Measurements from ENCODE around the gene NHS.

Gene NHS

DNA sequence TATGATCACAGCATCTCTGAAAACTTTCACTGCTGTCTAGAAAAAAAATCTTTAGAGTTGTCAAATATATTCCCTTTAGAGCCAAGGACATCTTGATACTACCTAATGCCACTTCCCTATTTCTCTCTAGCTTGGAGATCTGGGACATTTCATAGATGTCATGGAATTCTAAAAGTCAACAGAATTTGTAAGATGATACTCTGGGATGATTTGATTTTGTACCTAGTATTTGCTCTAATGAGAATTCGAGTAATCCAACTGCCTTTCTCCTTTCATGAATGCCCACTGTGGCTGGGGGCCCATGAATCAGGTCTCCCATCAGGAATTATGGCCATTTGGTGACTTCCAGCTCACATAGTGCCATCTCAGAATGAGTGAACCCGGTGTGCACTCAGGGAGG is 73.2 kb downstream of the NHS start:
- no peak for DNase-seq (ENCODE audit: low read depth in 2 of 2)

DNA sequence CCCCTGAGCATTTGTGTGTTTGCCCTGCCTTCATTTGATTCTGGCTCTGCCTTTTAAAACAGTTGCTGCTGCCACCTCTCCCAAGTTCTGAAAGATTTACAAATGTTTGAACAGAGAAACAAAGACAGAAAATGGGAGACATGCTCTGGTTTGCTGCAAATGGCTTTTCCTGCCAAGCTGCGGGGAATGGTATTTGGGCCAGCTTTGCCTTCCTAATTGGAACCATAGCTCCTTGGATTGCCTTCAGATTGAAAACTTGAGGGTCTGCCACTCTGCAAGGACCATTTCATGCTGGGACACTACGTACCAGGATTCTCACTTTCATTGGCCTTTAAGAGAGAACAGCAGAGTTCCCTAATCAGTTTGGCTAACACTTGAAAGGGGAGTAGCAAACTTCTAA is 74.9 kb downstream of the NHS start:
- no peak for DNase-seq (ENCODE audit: low read depth in 2 of 2)

DNA sequence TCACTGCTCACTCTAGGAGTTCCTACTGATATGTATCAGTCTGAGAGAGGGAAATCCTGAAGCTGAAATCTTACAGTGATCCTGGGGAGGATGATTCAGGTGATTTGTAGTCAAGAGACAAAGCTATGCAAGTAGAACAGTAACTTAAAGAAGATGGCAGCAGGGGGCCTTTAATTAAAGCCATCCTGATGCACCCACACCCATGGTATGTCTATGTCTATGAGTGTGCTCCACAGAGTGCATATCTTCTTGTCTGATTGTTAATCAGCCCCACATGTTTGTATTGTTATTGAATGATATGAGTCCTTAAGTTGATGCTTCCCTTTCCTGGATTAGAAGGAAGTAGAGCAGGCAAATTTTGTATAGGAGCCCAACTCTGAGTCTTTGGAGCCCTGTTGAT is 78.8 kb downstream of the NHS start:
- no peak for DNase-seq (ENCODE audit: low read depth in 2 of 2)

DNA sequence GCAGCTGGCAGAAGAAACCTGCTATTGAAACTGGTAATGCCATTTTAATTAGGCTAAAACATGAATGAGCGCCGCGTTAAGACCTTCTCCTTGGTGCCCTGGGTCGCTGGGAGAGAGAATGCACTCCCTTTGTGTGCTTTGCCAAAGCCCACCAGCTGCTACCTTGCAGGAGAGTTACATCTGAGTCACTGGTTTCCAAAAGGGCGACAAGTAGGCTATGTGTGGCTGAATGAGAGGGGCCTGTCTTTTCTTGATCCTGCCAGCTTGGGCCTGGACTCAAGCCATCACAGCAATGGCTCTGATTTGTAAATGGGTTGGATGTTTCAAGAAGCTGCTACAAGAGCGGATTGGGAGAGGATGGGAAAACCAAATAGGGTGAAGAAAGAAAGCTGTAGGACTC is 81.5 kb downstream of the NHS start:
- no peak for DNase-seq (ENCODE audit: low read depth in 2 of 2)

DNA sequence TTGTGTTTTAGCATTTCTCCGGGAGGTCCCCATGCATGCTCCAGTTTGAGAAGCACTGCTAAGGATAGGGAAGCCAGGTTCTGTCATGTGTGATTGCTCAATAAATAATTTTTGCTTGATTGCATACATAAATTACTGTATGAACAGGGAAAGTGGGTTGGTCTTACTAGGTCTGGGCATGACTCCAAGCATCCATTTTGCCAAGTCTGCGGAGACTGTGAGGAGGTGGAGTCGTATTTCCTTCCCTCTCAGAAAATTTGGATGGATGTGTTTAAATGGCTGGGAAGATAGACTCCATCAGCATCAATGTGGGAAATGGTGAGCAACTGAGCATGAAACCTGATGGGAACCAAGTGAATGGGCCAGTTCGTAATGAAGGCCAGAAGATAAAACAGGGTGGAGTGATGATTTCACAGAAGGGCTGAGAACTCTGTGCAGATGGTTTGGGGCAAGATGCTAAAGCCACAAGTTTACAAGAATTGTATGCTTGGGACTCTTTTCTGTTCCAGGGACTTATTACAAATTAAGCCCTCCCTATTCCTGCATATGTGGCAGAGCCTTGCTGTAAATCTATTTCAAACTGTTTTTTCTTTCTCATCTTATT is 84.1 kb downstream of the NHS start:
- no peak for DNase-seq (ENCODE audit: low read depth in 2 of 2)

DNA sequence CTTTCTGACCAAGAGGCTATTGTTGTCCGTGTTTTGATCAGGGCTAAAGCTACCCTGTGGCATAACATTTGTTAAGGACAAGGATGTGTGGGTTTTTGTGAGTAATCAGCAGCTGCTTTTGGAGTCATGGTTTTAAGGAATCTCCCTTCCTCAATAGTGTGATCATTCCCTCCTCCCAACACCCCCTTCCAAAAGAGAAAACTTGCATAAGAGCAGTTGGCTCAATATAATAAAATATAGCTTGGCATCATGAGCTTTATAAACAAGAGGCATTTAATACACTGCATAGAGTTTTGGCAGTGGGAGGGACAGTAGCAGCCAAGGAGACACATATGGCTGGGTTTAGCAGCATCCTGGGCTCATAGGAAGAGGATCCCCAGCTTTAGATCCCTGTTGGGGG is 84.7 kb downstream of the NHS start:
- DNase-seq (ENCODE audit: low read depth in 2 of 2): no peak

DNA sequence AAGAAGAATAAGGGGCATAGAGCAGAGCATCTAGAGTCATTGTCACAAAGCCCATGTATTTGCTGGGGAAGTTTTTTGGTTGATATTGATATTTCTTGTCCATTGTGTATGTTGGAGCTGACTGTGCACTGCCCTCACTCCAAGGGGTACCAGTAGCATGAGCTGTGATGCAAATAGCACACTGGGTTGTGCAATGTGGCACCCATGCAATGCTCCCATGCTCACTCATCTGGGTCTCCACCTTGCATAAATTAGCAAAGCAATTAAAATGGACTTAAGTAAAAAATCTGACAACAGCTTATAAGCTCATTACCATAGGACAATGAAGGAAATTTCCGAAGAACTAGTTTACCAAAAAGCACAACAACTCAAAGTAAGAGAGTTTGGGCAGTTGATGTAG is 87.9 kb downstream of the NHS start:
- no peak for DNase-seq (ENCODE audit: low read depth in 2 of 2)

DNA sequence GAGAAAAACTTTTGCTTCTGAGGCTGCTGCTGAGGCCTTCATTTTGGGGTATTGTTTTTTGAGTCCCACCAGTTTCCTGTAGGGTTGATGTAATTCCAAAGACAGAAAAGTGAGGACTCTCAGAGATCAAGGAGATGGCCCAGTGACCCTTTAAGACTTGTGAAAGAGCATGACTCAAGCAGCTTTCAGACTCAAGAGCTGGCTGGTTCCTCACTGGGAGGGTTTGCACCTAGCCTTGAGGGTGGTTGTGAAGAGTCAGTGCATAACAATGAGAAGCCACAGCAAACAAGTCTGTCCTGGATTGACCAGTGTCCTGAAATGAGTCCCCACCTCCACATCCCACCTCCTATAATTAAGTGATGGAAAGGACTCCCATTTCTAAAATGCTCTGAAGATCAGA is 89.2 kb downstream of the NHS start:
- no peak for DNase-seq (ENCODE audit: low read depth in 2 of 2)

DNA sequence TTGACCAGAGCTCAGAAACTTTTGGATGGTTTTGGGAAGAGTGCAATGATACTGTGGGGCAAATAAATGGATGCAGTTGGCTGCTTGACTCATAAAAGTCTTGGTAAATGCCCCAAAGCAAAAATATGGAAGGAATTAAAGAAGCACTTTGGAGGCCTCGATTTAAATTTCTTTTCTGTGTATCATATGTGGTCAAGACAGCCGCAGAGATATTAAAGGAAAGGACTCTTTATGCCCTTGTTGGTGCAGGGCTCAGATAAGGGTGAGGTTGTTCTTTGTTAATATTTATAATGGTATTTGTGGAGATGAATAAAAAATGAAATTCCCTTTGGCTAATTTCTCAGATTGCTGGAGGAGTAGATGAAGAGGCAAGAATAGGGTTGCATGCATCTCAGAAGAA is 90.2 kb downstream of the NHS start:
- no peak for DNase-seq (ENCODE audit: low read depth in 2 of 2)

DNA sequence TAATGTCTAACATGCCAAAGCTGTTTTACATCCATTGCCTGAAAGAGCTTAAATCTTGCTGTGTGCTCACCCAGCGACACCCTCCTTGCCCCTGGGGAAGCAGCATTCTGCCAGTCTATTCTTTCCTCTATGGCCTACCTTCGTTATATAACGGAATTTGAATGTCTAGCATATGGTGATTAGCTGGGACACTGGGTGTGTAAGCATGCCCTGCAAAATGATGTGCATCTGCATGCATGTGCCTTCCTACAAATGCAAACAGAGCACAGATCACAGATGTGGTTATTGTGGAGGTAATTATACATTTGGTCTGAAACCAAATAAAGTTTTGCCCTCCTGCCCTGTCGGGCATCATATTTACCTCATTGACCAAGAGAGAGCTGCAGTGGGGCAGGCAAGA is 90.8 kb downstream of the NHS start:
- DNase-seq (ENCODE audit: low read depth in 2 of 2): no peak

DNA sequence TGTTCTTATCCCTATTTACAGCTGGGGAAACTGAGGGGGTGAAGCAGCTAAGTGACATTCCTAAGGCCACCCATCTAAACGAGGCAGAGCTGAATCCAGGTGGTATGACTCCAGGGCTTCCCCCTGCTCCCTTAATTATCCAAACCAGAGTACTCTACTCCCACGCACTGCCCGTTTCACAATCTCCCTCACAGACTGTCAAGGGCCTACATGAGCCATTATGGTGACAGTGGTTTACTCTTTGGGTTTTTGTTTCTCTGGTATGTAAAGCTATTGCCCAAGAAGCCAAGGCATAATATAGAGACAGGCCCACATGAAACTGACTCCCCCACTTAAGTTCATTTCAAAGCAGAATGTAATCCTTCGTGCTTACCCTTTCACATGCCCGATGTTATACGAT is 95.1 kb downstream of the NHS start:
- no peak for DNase-seq (ENCODE audit: low read depth in 2 of 2)

DNA sequence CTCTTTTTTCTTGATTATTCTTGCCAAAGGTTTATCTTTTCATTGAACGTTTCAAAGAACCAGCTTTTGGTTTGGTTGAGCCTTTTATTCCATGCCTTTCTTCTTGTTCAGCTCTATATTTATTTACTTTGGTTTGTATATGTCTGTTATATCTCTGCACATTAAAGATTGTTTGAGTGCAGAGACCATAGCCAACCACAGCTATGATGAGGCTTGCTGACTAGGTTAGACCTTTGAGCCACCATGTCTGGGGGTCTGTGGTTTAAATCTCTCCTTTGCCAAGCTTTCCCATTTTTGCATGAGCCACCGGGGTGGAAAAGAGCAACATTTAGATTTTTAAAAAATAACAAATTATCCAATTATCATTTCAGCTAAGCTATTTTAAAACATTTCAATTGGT is 96.1 kb downstream of the NHS start:
- no peak for DNase-seq (ENCODE audit: low read depth in 2 of 2)

DNA sequence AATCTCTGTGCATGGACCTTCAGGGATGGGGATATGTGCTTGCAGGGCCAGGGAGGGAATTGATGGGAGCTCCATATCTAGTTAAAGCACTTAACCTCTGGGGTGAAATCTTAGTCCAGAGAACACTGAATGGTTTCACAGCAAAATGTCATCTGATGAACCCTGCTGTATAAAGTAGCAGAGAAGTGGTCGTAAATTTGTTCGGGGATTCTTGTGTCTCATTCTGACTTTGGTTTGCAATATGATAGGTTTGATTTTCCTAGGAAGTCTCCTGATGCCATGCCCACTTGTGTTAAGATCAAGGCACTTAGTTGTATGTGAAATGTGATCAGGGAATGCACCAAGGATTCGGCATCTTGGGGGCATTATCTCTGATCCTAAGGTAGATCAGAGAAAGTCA is 96.9 kb downstream of the NHS start:
- no peak for DNase-seq (ENCODE audit: low read depth in 2 of 2)

DNA sequence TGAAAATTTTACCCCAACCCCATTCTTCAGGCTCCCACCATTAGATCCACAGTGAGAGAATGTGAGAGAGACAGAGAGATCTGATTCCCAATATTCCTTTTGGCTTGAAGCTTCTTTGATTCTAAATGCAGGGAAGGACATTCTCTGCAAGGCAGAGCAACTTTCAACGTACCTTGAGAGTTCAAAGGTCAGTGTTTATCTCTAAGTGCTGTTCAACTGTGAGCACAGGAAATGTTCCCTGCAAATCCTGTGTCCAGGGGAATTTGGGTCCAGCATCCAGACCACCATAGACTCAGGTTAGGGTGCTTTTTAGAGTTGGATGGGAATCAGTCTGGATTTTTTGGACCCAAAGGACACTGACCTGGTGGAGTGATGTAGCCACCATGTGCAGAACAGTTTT is 97.4 kb downstream of the NHS start:
- DNase-seq (ENCODE audit: low read depth in 2 of 2): no peak

DNA sequence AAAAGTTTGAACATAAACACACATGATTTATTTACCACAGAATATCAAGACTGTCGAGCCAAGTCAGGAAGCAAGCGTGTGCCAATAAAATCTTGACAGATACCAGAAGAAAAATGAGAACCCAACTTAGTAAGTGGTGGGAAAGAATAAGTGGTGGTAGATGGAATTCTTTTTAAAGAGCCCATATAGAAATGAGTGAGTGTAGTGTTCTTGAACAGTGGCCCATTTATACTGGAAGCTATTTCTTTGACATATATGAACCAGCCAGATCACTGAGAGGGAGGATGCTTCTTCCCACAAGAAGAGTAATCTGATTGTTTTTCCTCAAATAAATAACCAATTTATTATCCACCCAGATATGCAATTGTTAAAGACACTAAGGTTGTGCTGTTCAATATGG is 98.0 kb downstream of the NHS start:
- DNase-seq (ENCODE audit: low read depth in 2 of 2): no peak

DNA sequence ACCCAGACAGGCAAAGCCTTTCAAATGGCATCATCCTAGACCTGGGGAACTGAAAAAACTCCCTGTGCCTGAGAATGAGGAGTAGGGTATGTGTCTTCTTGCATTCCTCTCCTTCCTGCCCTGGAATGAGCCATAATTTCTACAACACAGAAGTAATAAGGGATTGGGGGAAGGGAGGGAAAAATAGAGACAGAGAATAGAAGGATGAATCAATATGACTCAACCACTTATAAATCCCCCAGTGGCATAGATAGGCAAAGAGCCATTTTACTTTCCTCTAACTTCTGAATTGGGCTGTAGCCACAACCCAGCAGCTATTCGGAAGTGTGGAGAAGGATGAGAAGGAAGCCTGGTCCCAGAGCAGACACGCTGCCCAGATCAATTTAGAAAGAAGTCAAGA is 99.9 kb downstream of the NHS start:
- DNase-seq (ENCODE audit: low read depth in 2 of 2): no peak

DNA sequence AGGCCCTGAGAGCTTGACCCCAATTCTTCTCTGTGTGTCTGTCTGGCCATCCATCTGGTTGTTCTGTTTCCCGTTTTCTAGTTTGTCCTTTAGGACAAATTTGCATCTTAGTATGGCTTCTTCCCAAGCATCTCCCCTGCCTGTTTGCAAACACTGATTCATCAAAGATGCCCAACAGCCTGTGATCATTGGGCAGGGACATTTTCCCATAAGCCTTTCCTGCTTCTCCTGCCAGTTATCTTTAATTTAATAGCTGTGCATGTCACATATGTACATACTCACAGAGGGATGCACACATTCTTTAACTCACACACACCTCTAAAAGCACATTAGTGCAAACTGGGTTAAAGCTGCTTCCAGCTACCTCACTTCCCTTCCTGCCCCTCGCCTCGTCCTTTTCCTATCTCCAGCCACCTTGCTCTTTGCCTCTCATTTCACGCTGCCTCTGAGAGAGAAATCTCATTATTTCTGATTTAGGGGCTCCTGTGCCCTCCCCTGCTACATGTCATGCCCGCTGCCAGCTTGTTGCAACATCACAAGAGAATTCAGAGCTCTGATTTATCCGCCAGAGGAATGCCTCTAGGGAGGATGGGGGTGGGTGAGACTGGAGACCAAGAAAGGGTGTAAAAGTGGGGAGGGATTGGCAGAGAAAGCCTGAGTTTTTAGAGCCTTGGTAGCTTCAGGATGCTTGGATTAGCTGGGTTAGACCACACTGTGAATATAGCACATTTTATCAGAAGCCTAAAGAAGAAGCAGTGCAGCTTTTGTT is 100.6 kb downstream of the NHS start:
- no peak for DNase-seq (ENCODE audit: low read depth in 2 of 2)

DNA sequence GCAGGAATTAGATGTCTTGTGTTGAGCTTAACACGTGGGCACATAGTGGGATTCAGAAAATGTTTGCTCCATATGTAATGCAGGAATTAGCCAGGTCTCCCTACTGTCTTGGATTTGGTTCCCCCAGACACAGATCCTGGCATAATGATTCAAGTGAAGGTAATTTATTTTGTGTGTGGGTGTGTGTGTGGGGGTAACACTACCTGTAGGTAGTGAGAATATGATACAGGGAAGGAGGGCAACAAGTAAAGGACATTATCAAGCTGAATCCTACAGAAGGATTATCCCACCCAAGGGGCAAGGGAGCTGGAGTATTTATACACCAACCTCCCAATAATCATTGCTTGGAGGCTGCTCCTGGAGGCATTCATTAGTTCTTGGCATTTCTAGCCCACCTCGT is 101.4 kb downstream of the NHS start:
- DNase-seq (ENCODE audit: low read depth in 2 of 2): no peak

DNA sequence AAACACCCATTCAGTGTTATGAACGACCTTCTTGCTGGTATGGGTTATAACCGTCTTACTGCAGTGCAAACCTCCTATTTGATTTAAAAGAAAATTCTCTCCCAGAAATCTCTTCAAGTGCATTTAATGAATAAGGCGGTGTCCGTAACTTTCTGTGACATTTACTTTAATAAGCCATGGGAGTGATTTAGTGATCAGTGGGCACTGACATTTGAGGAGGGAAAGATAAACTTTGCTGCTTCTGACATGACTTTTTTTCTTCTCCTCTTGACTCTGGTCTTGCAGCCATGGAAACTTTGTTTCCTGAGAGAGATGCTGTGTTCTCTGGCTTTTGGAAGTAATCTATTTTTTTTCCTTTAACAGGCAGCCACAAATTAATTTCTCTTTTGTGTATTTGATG is 106.1 kb downstream of the NHS start:
- no peak for DNase-seq (ENCODE audit: low read depth in 2 of 2)

DNA sequence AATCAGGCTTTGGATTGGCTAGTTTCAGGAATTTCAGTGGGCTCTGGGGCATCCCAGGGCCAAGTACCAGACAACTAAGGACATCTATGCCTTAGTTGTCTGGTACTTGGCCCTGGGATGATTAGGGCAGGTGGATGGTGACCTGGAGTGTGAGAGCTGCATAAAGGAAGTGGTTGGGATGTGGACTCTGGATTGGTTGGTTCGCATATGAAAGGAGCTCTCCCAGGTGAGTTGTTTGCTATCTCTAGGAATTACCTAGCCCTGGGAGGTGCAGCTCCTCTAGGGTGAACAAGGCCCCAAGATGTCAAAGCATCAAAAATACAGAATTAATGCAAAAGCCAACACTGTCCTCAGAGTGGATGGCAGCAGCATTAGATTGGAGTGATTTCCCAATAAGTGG is 109.6 kb downstream of the NHS start:
- no peak for DNase-seq (ENCODE audit: low read depth in 2 of 2)

DNA sequence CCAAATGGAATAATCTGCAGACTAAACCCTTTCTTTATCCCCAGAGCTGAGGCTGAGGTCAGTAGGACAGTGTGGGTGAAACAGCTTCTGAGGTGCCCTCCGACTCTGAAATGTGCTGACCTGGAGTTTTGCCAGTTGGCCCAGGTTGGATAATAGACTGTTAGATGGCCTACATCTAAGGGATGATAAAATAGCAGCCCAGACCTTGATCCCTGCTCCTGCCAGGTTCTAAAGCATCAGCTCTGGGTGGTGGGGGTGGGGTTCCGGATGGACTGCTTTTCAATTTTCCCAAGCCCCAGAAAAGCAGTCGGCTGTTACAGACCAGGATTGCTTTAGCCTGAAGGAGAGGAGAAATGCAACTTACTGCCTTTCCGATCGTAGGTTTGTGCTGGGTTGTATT is 110.4 kb downstream of the NHS start:
- no peak for DNase-seq (ENCODE audit: low read depth in 2 of 2)

DNA sequence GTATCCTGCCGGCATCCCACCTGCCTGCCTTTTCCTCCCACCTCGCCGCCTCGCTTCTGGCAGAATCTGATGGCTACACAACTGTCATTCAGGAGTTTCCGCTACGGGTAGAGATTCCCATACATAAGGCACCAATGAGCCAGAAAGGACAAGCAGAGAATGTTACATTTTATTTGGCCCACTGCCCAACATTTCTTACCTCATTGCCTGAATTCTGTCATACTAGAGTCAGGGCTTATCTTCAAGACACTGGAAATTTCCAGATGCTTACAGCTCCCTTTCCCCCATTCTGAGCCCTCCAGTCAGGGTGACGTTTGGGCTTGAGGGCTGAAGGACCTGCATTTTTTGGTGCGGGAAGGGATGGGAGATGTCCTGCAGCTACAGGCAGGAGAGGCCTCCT is 113.0 kb downstream of the NHS start:
- DNase-seq (ENCODE audit: low read depth in 2 of 2): no peak

DNA sequence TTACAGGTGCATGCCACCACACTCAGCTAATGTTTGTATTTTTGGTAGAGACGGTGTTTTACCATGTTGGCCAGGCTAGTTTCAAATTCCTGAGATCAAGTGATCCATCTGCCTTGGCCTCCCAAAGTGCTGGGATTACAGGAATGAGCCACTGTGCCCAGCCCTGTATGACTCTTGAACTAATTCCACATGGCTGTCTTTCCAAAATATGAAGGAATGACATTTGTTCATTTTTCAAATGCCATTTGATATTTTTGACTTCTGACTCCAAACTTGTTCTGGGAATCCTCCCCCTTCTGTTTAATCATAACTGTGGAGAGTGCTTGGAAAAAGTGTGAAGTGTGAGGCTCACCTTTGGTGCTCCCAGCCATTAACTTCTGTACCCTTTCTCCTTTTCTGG is 119.2 kb downstream of the NHS start:
- no peak for DNase-seq (ENCODE audit: low read depth in 2 of 2)

DNA sequence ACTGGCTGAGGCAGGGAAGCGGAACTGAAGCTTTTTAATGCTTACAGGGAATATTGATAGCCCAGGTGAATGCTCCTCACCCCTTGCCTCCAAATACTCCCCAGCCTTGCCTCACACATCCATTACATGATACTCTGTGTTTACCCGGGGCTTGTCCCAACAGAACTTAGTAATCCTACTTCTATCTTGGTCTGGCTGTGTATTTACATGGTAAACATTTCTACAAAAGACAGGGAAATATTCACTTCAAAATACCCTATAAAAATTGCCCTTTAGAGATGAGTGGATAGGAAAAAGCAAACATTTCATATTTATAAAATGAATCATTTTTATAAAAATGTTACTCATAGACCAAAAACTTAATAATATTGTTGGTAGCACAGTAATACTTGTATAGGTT is 120.1 kb downstream of the NHS start:
- no peak for DNase-seq (ENCODE audit: low read depth in 2 of 2)

Data from stimulated activated CD4-positive, alpha-beta T cell treated with anti-CD3 and anti-CD28 coated beads, Interleukin-15, amount 100 ng/mL, for 48 hours (primary cell).